Stimulated activated CD4-positive, alpha-beta T cell treated with anti-CD3 and anti-CD28 coated beads, Interleukin-4, amount 100 ng/mL, for 24 hours (primary cell): Measurements from ENCODE around the gene CEP192.
A peak's percentile ranks its signal among the peaks of the same experiment; 100 is the strongest.

Source experiments
- DNase-seq: peaks from one replicate; pipeline ENCODE4 v3.0.0-alpha.2; 2020

The CEP192 gene

DNA sequence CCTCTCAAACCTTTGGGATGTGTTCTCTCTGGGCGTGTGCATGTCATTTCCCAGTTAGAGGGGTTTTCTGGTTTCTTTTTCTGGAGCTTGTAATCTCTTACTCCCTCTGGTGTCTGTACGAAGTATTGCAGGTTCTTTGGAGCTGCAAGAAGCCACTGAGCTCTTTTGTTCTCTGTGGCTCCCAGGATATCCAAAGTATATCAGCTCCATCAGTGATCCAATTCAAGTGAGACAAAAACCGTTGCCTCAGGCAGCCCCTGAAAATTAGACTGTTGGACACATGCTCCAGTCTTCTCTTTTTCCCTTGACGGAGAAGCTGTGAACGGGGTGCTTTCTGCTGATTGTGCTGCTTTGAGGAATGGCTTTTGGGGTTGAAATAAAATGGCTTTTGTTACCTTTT lies 168.4 kb downstream of the CEP192 start:
- peak; percentile 48 for DNase-seq

DNA sequence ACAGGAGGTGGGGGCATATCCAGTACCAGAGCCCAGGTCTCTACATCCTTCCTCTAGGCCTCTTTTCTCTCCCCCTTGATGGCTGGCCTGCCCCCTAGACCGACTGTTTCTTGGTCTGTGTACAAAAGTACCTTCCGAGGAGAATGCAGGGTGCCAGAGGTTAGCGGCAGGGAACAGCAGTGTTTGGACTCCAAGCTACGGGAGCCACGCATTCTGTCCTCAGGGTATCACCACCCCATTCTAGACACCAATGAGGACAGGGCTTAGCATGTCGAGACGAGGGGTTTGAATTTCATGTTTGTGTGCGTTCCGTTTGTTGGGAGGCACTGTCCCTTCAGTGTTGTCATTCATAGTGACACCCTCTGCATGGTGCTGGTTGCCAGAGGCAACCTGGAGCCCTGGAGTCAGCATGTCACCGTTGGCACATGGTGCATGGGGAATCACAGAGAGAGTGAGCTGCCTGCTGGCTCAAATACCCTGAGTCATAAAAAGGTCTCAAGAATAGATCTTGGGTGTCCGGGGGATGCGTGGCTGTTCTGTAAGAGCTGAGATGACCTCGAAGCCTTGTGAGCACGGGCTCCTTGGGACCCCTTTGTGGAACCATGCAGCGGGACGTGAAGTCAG lies 170.2 kb downstream of the CEP192 start:
- no peak for DNase-seq

DNA sequence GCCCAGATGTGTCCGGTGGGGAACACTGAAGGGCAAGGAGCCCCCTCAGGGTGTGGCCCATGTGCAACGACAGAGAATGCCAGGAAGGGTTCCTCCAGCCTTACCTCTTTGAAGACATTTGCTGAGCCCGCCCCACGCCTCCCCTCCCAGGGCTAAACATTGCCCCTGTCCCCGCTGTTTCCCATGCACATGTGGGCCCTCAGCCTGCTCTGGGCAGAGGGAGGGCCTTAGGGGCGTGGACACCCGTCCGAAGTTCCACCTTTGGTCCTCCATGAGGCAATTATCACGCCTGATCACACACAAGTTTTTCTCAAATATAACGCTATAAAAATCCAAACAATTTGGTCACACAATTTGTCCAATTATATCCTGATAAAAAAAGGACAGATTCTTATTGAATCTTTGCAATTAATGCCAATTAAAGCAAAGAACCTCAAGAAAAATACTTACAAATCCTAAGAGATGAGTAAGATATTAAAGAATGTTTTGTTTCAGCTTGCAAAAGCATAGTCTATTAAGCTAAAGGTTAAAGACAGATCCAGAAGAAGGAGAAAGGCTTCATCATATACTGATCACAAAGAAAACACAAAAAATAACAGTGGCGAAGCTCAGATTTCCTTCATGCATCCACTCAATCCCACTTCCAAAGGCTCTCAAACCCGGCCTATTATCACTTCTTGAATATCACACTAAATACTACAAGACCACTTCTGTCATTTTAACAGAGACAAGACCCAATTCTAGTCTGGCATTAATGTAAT lies 172.2 kb downstream of the CEP192 start:
- no peak for DNase-seq

DNA sequence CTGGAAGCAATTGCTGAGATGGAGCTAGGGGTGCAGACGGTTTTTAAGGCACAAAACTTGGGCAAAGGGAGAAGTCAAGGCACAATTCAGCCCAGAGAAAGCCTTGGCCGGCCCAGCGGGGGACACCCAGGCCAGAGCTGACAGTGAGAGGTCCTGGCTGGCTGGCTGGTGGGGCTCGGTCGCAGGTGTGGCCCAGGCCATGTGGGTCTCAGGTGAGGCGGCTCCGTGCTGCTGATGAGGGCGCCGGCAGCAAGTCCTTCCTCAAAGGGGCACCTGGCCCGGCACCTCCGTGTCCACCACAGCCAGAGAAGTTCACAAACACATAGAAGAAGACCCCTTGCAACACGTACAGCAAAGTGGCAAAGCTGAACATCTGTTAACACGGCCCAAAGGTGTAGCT lies 173.2 kb downstream of the CEP192 start:
- DNase-seq = no peak

DNA sequence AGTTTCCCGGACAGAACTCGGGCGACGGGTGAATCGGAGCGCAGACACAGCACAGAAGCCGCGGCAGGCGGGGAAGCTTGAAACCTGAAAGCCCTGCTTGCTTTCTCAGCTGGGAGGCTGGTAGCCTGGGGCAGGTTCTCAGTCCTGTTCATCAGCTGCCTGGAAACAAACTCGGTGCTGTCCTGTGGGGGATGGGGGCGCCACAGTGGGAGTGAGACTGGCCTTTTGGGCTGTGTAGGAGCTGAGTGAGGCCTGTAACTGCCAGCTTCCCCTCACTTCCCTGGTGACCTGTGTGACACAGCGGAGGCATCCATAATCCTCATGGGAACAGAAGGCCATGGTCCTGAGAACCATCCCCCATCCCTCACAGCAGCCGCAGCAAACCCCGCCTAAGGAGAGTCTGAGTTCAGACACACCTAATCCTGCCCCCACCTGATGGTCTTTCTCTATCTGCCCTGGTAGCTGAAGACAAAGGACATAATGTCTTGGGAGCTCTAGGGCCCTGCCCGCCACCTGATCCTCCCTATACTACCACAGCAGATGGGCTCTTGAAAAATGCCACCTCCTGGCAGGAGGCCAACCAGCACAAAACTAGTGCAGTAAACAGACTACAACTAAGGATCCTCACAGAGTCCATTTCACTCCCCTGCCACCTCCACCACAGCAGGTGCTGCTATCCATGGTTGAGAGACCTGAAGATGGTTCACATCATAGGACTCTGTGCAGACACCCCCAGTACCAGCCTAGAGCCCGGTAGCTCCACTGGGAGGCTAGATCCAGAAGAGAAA lies 174.7 kb downstream of the CEP192 start:
- no peak for DNase-seq

DNA sequence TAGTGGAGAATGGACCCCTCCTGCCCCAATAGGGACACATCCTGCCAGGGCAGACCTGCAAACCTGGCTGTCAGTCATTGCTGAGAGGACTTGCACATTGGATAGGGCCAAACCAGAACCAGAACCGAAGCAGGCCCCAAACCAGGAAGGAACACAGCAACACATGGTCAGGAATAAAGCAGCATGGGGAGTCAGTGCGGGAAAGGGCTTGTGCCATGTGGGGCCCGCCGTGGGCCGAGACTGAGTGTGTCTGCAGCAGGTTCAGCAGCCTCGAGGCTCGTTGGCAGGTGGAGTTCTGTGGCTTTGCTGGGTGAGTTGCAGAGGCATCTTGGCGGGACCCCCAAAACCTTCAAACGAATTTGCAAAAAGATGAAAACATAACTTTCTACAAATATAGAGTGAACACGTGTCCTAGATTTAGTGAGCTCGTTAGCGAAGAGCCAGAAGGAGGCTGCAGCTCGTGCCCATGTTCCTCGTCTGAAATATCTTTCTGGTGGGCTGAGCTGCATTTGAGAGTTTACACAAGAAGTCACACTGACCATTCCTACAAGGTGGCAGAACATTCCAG lies 182.5 kb downstream of the CEP192 start:
- no peak for DNase-seq
